BE2C (cell line): ENCODE data around the gene ZFP36.

Source experiments
- DNase-seq: peaks from one replicate; pipeline ENCODE4 v3.0.0-alpha.2; 2020
- H3K27me3 ChIP-seq: fragments of 250-450 bp; sonication (Bioruptor Pico); 2 replicates; pipeline ENCODE4 v1.5.1; 2020; ENCODE audit warnings: mild to moderate bottlenecking
- H3K36me3 ChIP-seq: fragments of 250-450 bp; sonication (Bioruptor Pico); 2 replicates; pipeline ENCODE4 v1.5.1; 2020; ENCODE audit warnings: mild to moderate bottlenecking
- H3K4me1 ChIP-seq: fragments of 250-450 bp; sonication (Bioruptor Pico); 2 replicates; pipeline ENCODE4 v1.5.1; 2020
- H3K4me3 ChIP-seq: 2 replicates; pipeline ENCODE4 v1.5.1; 2011; ENCODE audit warnings: low read depth, low read length
- H3K9me3 ChIP-seq: fragments of 250-450 bp; sonication (Bioruptor Pico); 2 replicates; pipeline ENCODE4 v1.5.1; 2020
- CTCF ChIP-seq: IDR thresholded peaks from 2 replicates; pipeline ENCODE4 v1.5.1; 2012; ENCODE audit warnings: mild to moderate bottlenecking, low read depth, low read length

Gene ZFP36

GRCh38 chr19:39382991-39383828 lies 23.4 kb upstream of the ZFP36 start:
- no peak for TF ChIP-seq CTCF
- Histone ChIP-seq H3K27me3 (no peaks in the 10 kb centered on the region), H3K36me3 (peaks cover 42% of the 10 kb centered on the region), H3K4me1 (no peaks in the 10 kb centered on the region), H3K4me3 (no peak overlapping the region), H3K9me3 (no peaks in the 10 kb centered on the region)
- no peak for DNase-seq

GRCh38 chr19:39384839-39385568 lies 21.6 kb upstream of the ZFP36 start:
- H3K36me3 ChIP-seq = peaks cover 48% of the 10 kb centered on the region
- no peak for DNase-seq

GRCh38 chr19:39385629-39386411 lies 20.8 kb upstream of the ZFP36 start:
- no peak for DNase-seq
- TF ChIP-seq CTCF = no peak
- no peaks in the 10 kb centered on the region for H3K4me1 ChIP-seq
- no peaks in the 10 kb centered on the region for H3K9me3 ChIP-seq
- H3K36me3 ChIP-seq = peaks cover 45% of the 10 kb centered on the region
- no peaks in the 10 kb centered on the region for H3K27me3 ChIP-seq
- H3K4me3 ChIP-seq = no peak overlapping the region

More at GRCh38 chr19:39384839-39385568, 21.6 kb upstream of the ZFP36 start:
- no peaks in the 10 kb centered on the region for H3K27me3 ChIP-seq
- TF ChIP-seq CTCF = no peak
- H3K4me1 ChIP-seq = no peaks in the 10 kb centered on the region
- H3K9me3 ChIP-seq = no peaks in the 10 kb centered on the region
- H3K4me3 ChIP-seq = no peak overlapping the region

GRCh38 chr19:39386557-39386956 lies 20.1 kb upstream of the ZFP36 start:
- H3K9me3 ChIP-seq = no peaks in the 10 kb centered on the region
- no peaks in the 10 kb centered on the region for H3K27me3 ChIP-seq
- H3K4me3 ChIP-seq = no peak overlapping the region
- no peak for TF ChIP-seq CTCF
- H3K4me1 ChIP-seq = no peaks in the 10 kb centered on the region
- no peak for DNase-seq
- peaks cover 37% of the 10 kb centered on the region for H3K36me3 ChIP-seq

GRCh38 chr19:39388657-39389056 lies 18.0 kb upstream of the ZFP36 start:
- peaks cover 37% of the 10 kb centered on the region for H3K36me3 ChIP-seq
- no peaks in the 10 kb centered on the region for H3K4me1 ChIP-seq
- no peaks in the 10 kb centered on the region for H3K9me3 ChIP-seq
- TF ChIP-seq CTCF = no peak
- H3K27me3 ChIP-seq = no peaks in the 10 kb centered on the region
- H3K4me3 ChIP-seq = no peak overlapping the region
- DNase-seq = no peak
